Bronchial smooth muscle cell (primary cell): ENCODE results near the gene SCMH1. TPM values are rescaled to one million over a fixed set of nuclear protein-coding genes. Genes with fewer than 3 reads are reported as not detected.

Source experiments
- total RNA-seq: library from RNA; depleted of rRNA; stranded (reverse); fragments of >200 nt; gene quantifications from 2 replicates; pipeline ENCODE4 v1.2.1, GENCODE V29; 2014

Gene SCMH1
- total RNA-seq, result 10.2 and 10.5 TPM in 2 replicates

GRCh38 chr1:41241749-41242341, at the start of gene SCMH1:
Gene SCMH1 (minus strand): TSS chr1:41242306. CDS start chr1:41186133, 56,173 bp downstream.

GRCh38 chr1:41021526-41022308, 220.4 kb downstream of the SCMH1 start, which contains the start of gene SLFNL1:
Gene SLFNL1 (minus strand): TSS chr1:41021725. CDS start chr1:41020660, 1,065 bp downstream.

DNA sequence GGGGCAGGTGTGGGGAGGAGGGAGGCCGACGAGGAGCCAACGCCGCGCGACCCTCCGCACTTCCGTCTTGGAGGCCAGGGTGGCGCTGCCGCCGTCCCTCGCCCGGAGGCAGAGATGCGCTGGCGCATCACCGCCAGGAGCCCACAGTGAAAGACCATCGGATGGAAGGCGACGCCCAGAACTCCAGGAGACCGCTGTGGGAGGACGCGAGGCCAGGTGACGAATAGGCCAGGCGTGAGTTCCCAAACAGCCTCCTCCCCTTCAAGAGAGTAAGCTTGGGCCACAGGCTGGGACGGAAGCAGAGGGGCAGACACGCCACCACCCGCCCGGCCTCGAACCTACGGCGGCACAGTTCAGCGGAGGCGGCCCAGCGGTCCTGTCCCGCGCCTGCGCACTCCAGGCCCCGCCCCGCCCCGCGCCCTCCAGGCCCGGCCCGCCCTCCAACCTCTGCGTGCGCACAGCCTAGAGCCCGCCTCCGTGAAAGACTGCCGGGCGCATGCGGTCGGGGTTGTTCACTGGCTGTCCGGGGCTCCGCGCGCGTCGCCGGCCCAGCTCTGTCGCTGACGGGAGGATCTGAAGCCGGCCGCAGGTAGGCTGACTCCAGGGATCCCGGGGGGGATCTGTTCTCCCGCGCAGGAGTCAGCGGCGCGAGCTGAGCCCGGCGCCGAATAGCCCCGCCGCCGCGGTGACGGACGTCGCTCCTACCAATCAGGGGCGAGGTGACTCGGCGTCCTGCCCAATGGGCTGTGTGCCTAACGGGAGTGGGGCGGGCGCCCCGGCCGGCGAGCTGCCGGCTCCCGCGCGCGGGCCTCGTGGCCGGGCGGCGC, 262.7 kb downstream of the SCMH1 start, which contains the start of gene CTPS1:
CTPS1 (plus strand) TSS at position 456 of the 827 bp plus-strand sequence. CDS start 3,595 bp downstream, outside the sequence.

Other genes with a start within 250 kb of the SCMH1 start
- gene SLFNL1, start 220.6 kb downstream of the SCMH1 start, total RNA-seq, result 0.32 and 0.60 TPM in 2 replicates
- gene FOXO6, start 119.1 kb upstream of the SCMH1 start, total RNA-seq, result not detected in 2 replicates
- 0.47 TPM in 1 of 2 replicates, not detected in the other for gene EDN2, start 242.4 kb upstream of the SCMH1 start, total RNA-seq